RWPE2 (cell line): Measurements from ENCODE around the gene FCN3.

Experiments used
- ATAC-seq: fragments of 200-7000 bp; cut with Tn5 transposase; 3 replicates; pipeline ENCODE4 v1.9.1; 2021; ENCODE audit warnings: low read depth
- DNase-seq: peaks from one replicate; pipeline ENCODE4 v3.0.0-alpha.2; 2020; ENCODE audit warnings: low spot score
- H3K27ac ChIP-seq: fragments of 450-650 bp; 2 replicates; pipeline ENCODE4 v1.5.1; 2017; ENCODE audit warnings: mild to moderate bottlenecking; ENCODE audit not compliant: poor library complexity, severe bottlenecking
- H3K27me3 ChIP-seq: fragments of 250-450 bp; sonication (Bioruptor Pico); 2 replicates; pipeline ENCODE4 v1.5.1; 2021; ENCODE audit warnings: mild to moderate bottlenecking, moderate library complexity; ENCODE audit not compliant: insufficient read depth, poor library complexity, severe bottlenecking
- H3K36me3 ChIP-seq: fragments of 250-450 bp; sonication (Bioruptor Pico); 2 replicates; pipeline ENCODE4 v1.5.1; 2020; ENCODE audit warnings: low read depth, mild to moderate bottlenecking, moderate library complexity
- H3K4me1 ChIP-seq: fragments of 250-450 bp; sonication (Bioruptor Pico); 2 replicates; pipeline ENCODE4 v1.5.1; 2021; ENCODE audit warnings: mild to moderate bottlenecking, moderate library complexity; ENCODE audit not compliant: insufficient read depth, poor library complexity, severe bottlenecking
- H3K4me3 ChIP-seq: fragments of 250-450 bp; sonication (Bioruptor Pico); 2 replicates; pipeline ENCODE4 v1.5.1; 2021; ENCODE audit warnings: mild to moderate bottlenecking, moderate library complexity; ENCODE audit not compliant: severe bottlenecking
- H3K9me3 ChIP-seq: fragments of 250-450 bp; sonication (Bioruptor Pico); 2 replicates; pipeline ENCODE4 v1.5.1; 2021; ENCODE audit warnings: mild to moderate bottlenecking, moderate library complexity; ENCODE audit not compliant: severe bottlenecking
- TF ChIP-seq, protein P1 (sequence below): fragments of 450-650 bp; IDR thresholded peaks from one replicate; pipeline ENCODE4 v1.5.1; 2017; ENCODE audit warnings: mild to moderate bottlenecking, moderate library complexity; ENCODE audit not compliant: poor library complexity, severe bottlenecking

The FCN3 gene

DNA sequence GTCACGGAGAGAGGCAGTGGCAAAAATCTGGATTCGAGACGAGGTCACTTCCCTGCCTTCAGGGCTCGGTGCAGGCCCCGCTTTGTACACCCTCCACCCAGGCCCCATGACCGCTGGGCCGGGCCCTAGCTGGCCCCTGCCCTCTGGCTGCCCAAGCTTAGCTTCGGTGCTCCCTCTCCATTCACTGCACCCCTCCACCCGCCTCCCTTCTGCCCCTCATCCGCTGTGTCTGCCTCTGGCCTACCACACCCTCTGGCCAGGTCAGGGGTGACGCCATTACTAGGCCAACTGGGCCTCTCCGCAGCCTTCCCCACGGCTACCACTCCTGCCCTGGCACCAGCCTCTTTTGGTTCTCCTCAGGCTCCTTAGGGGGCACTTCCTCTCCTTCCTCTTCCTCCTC lies 9.0 kb upstream of the FCN3 start:
- no peaks in the 10 kb centered on the region for H3K4me1 ChIP-seq
- DNase-seq (no peak), ATAC-seq (no peak)
- H3K9me3 ChIP-seq: no peaks in the 10 kb centered on the region
- H3K27me3 ChIP-seq: no peaks in the 10 kb centered on the region
- TF ChIP-seq, protein P1, sequence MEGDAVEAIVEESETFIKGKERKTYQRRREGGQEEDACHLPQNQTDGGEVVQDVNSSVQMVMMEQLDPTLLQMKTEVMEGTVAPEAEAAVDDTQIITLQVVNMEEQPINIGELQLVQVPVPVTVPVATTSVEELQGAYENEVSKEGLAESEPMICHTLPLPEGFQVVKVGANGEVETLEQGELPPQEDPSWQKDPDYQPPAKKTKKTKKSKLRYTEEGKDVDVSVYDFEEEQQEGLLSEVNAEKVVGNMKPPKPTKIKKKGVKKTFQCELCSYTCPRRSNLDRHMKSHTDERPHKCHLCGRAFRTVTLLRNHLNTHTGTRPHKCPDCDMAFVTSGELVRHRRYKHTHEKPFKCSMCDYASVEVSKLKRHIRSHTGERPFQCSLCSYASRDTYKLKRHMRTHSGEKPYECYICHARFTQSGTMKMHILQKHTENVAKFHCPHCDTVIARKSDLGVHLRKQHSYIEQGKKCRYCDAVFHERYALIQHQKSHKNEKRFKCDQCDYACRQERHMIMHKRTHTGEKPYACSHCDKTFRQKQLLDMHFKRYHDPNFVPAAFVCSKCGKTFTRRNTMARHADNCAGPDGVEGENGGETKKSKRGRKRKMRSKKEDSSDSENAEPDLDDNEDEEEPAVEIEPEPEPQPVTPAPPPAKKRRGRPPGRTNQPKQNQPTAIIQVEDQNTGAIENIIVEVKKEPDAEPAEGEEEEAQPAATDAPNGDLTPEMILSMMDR: no peak
- no peak overlapping the region for H3K27ac ChIP-seq
- H3K36me3 ChIP-seq: no peaks in the 10 kb centered on the region
- no peak overlapping the region for H3K4me3 ChIP-seq

DNA sequence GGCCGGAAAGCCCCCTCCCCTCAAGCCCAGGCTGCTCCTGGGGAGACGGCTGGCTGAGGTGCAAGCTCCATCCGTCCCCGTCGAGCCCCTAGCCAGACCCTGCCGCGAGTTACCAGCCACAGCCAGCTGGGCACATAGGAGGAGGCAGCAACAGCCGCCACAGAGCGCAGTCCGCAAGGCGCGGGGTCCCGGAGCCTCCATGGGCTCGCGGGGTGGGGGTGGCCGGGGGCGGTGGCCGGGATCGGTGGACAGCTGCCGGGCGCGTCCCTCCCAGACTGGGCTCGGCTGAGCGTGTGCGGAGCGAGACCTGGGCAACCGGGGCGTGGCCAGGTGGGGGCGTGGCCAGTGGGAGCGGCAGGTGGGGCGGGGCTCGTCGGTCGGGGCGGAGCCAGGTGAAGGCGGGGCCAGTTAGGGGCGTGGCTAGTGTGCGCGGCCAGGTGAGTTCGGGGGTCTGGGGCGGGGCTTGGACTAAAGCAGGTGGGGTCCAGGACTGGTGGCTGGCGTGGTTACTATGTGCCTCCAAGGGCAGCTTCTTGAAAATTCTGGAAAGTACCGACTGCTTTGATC lies 8.5 kb upstream of the FCN3 start, which contains the start of gene CD164L2:
Gene CD164L2 (minus strand): TSS at position 295 of the 567 bp plus-strand sequence. CDS start 94 bp downstream, at position 201.
- ATAC-seq (peak; percentile 88), DNase-seq (no peak)
- Histone ChIP-seq H3K36me3 (no peaks in the 10 kb centered on the region), H3K9me3 (no peaks in the 10 kb centered on the region), H3K27me3 (no peaks in the 10 kb centered on the region), H3K27ac (no peak within 1 kb of the TSS), H3K4me1 (no peaks in the 10 kb centered on the region), H3K4me3 (peak within 1 kb of the TSS; percentile 34)
- TF ChIP-seq, protein P1: no peak

DNA sequence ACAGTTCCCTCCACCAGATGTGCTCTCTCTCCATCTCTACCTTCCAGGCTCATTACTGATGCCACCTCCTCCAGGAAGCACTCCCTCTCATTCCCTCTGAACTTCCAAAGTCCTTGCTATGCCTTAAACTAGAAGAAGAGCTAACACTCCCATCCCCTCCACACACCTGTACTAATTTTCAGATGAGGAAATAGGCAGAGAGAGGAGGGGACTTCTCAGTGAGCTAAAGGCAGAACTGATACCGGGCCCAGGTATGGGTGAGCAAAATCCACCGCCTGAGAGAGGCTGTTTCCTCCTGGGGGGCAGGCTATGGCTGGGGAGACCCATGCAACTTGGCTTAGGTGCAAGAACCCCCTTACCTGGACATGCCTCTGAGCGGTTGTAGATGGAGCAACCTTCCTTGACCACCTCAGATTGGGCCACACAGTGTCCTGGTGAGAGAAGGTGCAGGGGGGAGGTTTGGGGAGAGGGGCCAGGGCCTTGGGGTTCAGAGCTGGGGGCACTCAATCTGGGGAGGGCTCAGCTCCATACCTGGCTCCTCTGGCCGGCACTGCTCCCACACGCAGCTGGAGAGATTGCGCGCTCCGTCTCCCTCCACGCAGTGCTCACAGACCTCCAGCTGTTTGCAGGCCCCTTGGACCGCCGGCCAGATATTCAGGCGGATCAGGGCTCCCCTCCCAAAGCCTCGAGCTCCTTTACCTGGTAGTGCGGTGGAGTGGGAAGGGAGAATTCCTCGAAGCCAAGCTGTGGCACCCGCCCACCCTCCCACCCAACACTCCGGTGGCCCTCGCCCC lies 7.5 kb upstream of the FCN3 start:
- no peak for DNase-seq
- no peak for ATAC-seq
- Histone ChIP-seq H3K4me3 (no peak overlapping the region), H3K36me3 (no peaks in the 10 kb centered on the region), H3K27me3 (no peaks in the 10 kb centered on the region), H3K9me3 (no peaks in the 10 kb centered on the region), H3K4me1 (no peaks in the 10 kb centered on the region), H3K27ac (no peak overlapping the region)
- TF ChIP-seq, protein P1: no peak

DNA sequence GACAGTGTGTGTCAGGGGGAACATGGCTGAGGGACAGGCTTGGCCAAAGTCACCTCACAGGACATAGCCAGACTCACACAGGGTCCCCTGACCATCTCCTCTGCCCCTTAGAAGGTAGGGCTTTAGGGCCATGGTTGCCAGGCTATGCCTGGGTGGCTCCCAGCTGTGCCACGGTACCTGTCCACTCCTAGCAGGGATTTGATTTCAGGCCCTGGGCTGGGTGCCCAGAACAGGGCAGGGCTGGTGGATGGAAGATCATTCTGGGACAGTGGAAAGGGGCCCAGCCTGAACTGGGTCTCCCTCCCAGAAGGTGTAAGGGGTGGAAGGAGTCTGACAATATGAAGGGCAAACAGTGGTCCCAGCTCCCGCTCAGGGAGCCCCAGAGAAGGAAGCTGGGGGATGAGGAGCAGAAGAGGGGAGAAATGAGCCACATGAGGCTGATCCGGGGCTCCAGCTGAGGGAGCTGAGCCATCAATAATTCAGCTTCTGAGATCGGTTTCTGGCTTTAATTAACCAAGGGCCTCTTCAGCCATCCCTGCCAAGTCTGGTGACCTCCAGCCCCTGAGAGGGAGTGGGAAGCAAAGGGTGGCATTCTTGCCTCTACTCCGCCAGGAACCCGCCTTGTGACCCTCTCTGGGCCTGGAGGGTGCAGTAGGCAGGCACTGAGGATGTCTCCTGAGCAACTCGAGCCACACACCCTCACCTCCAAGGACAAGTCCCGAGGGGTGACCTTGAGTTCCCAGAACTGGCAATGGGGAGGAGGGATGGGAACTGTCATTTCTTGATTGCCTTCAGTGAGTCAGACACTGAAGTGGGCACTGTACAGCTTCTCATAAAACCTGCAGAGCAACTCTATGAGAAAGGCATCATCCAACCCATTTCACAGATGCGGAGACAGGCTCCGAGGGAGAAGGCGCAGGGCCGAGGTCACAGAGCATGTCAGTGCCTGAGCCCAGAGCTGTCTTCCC lies 6.4 kb upstream of the FCN3 start:
- Histone ChIP-seq H3K27me3 (no peaks in the 10 kb centered on the region), H3K9me3 (no peaks in the 10 kb centered on the region), H3K27ac (no peak overlapping the region), H3K4me3 (no peak overlapping the region), H3K4me1 (no peaks in the 10 kb centered on the region), H3K36me3 (no peaks in the 10 kb centered on the region)
- TF ChIP-seq, protein P1: no peak
- DNase-seq: no peak
- ATAC-seq: no peak
